ENCODE measurements around the gene NELFE.

DNA sequence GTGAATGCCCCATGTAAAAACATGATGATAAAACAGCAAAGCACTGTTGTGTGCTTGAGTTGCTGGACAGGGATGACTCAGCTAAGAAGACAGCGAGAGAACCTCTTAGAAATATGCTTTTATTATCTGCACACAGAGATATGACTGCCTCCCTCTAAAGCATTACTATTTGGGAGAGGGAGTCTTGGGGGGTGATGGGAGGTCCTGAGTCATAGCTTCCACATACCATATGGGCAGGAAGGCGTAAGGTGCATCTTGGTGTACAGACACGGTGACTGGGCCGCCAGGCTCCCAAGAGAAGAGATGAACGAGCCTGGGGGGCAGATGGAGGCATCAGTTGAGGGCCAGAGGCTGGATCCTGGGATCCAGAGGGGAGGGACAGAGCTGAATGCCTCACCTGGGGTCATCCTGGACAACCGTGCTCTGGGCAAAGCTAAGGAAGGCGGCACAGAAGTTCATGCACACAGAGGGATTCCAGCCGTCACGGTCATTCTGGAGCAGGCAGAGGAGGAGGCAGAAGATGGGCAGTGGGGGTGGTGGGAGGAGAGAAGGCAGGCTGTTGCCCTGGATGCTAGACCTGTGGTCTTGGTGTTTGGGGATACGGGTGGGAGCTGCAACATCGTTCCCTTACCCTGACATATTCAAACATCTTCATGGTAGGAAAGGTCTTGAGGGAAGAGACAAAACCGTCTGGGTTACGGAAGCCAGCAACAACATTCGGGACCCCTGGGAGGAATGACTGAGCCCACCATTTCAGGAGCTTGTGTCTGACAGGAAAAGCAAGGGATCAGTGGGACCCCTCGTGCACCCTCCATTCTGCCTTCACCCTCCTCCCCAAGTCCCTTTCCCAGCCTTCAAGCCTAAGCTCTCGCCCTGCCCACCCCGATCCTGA is 11.2 kb upstream of the NELFE start:
- TF ChIP-seq CTCF (IDR thresholded peaks at IDR 0.05) (no peak), POLR2A (IDR thresholded peaks at IDR 0.05) (no peak)

Data from lower leg skin (tissue), 3 donors.